HG03025 (cell line): Measurements from ENCODE around the gene PARD3B.

Experiments
- ATAC-seq: cut with Tn5 transposase; IDR thresholded peaks from one replicate; pipeline ENCODE4 v1.9.1; 2021; ENCODE audit warnings: mild to moderate bottlenecking, moderate library complexity; ENCODE audit not compliant: unreplicated experiment, low FRiP score

PARD3B gene

GRCh38 chr2:204581946-204582345, 36.7 kb downstream of the PARD3B start:
- ATAC-seq, result no peak

- no peak for ATAC-seq
Measured at GRCh38 chr2:204583773-204584172, 38.5 kb downstream of the PARD3B start.

GRCh38 chr2:204585930-204586329, 40.7 kb downstream of the PARD3B start:
- no peak for ATAC-seq

GRCh38 chr2:204586444-204587180, 41.3 kb downstream of the PARD3B start:
- ATAC-seq, result no peak

GRCh38 chr2:204590063-204590462, 44.8 kb downstream of the PARD3B start:
- ATAC-seq, result no peak

- no peak for ATAC-seq
Measured at GRCh38 chr2:204591225-204591624, 46.0 kb downstream of the PARD3B start.

GRCh38 chr2:204604061-204604460, 58.8 kb downstream of the PARD3B start:
- ATAC-seq, result no peak

- ATAC-seq, result no peak
Measured at GRCh38 chr2:204608237-204608939, 63.1 kb downstream of the PARD3B start.

GRCh38 chr2:204611017-204611631, 65.8 kb downstream of the PARD3B start:
- no peak for ATAC-seq

- no peak for ATAC-seq
Measured at GRCh38 chr2:204611764-204612163, 66.5 kb downstream of the PARD3B start.

GRCh38 chr2:204613635-204614034, 68.4 kb downstream of the PARD3B start:
- ATAC-seq, result no peak

GRCh38 chr2:204615456-204615855, 70.2 kb downstream of the PARD3B start:
- no peak for ATAC-seq

- no peak for ATAC-seq
Measured at GRCh38 chr2:204625135-204625534, 79.9 kb downstream of the PARD3B start.

- ATAC-seq, result no peak
Measured at GRCh38 chr2:204628926-204629712, 83.8 kb downstream of the PARD3B start.

- no peak for ATAC-seq
Measured at GRCh38 chr2:204632410-204632809, 87.1 kb downstream of the PARD3B start.

GRCh38 chr2:204634564-204634963, 89.3 kb downstream of the PARD3B start:
- ATAC-seq, result no peak

- no peak for ATAC-seq
Measured at GRCh38 chr2:204635478-204635877, 90.2 kb downstream of the PARD3B start.

- ATAC-seq, result no peak
Measured at GRCh38 chr2:204638471-204639194, 93.4 kb downstream of the PARD3B start.

GRCh38 chr2:204643326-204643725, 98.1 kb downstream of the PARD3B start:
- no peak for ATAC-seq
